HEK293 (cell line): Measurements from ENCODE around the gene TKT.

ENCODE experiments used
- CTCF ChIP-seq: fragments of 450-650 bp; formaldehyde crosslinking; IDR thresholded peaks from 2 replicates; pipeline ENCODE4 v1.5.1; 2016; ENCODE audit warnings: missing biosample characterization, missing genetic modification characterization
- HOXC10 ChIP-seq: sonication (generic); formaldehyde crosslinking; IDR thresholded peaks from 2 replicates; pipeline ENCODE4 v1.8.1; 2023; ENCODE audit warnings: mild to moderate bottlenecking, missing genetic modification reagents
- PATZ1 ChIP-seq: fragments of 450-650 bp; formaldehyde crosslinking; IDR thresholded peaks from 2 replicates; pipeline ENCODE4 v1.5.1; 2016; ENCODE audit warnings: missing biosample characterization, missing genetic modification characterization
- ZFP3 ChIP-seq: fragments of 450-650 bp; formaldehyde crosslinking; IDR thresholded peaks from 2 replicates; pipeline ENCODE4 v1.5.1; 2016; ENCODE audit warnings: low read depth, missing biosample characterization, missing genetic modification characterization
- ZNF175 ChIP-seq: fragments of 450-650 bp; formaldehyde crosslinking; IDR thresholded peaks from 2 replicates; pipeline ENCODE4 v1.5.1; 2016; ENCODE audit warnings: missing biosample characterization, missing genetic modification characterization
- ZNF2 ChIP-seq: fragments of 450-650 bp; formaldehyde crosslinking; IDR thresholded peaks from 2 replicates; pipeline ENCODE4 v1.5.1; 2016; ENCODE audit warnings: missing biosample characterization, missing genetic modification characterization
- ZNF223 ChIP-seq: fragments of 450-650 bp; formaldehyde crosslinking; IDR thresholded peaks from 2 replicates; pipeline ENCODE4 v1.5.1; 2016; ENCODE audit warnings: missing biosample characterization, missing genetic modification characterization
- ZNF239 ChIP-seq: fragments of 450-650 bp; formaldehyde crosslinking; IDR thresholded peaks from 2 replicates; pipeline ENCODE4 v1.5.1; 2016; ENCODE audit warnings: missing biosample characterization, missing genetic modification characterization
- ZNF530 ChIP-seq: fragments of 450-650 bp; formaldehyde crosslinking; IDR thresholded peaks from 2 replicates; pipeline ENCODE4 v1.5.1; 2016; ENCODE audit warnings: low read depth, missing biosample characterization, missing genetic modification characterization
- ZNF654 ChIP-seq: fragments of 450-650 bp; formaldehyde crosslinking; IDR thresholded peaks from 2 replicates; pipeline ENCODE4 v1.5.1; 2016; ENCODE audit warnings: low read depth, missing biosample characterization, missing genetic modification characterization
- TF ChIP-seq, protein P1 (sequence below): fragments of 450-650 bp; formaldehyde crosslinking; IDR thresholded peaks from 2 replicates; pipeline ENCODE4 v1.5.1; 2016; ENCODE audit warnings: missing biosample characterization, missing genetic modification characterization

GRCh38 chr3:53236112-53236841 lies 19.5 kb downstream of the TKT start:
- no peak for TF ChIP-seq CTCF (tag by site-specific recombination)
- no peak for TF ChIP-seq ZFP3 (tag by site-specific recombination)
- no peak for TF ChIP-seq ZNF175 (tag by site-specific recombination)
- no peak for TF ChIP-seq ZNF654 (tag by site-specific recombination)
- TF ChIP-seq, protein P1, sequence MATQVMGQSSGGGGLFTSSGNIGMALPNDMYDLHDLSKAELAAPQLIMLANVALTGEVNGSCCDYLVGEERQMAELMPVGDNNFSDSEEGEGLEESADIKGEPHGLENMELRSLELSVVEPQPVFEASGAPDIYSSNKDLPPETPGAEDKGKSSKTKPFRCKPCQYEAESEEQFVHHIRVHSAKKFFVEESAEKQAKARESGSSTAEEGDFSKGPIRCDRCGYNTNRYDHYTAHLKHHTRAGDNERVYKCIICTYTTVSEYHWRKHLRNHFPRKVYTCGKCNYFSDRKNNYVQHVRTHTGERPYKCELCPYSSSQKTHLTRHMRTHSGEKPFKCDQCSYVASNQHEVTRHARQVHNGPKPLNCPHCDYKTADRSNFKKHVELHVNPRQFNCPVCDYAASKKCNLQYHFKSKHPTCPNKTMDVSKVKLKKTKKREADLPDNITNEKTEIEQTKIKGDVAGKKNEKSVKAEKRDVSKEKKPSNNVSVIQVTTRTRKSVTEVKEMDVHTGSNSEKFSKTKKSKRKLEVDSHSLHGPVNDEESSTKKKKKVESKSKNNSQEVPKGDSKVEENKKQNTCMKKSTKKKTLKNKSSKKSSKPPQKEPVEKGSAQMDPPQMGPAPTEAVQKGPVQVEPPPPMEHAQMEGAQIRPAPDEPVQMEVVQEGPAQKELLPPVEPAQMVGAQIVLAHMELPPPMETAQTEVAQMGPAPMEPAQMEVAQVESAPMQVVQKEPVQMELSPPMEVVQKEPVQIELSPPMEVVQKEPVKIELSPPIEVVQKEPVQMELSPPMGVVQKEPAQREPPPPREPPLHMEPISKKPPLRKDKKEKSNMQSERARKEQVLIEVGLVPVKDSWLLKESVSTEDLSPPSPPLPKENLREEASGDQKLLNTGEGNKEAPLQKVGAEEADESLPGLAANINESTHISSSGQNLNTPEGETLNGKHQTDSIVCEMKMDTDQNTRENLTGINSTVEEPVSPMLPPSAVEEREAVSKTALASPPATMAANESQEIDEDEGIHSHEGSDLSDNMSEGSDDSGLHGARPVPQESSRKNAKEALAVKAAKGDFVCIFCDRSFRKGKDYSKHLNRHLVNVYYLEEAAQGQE (tag by site-specific recombination) = no peak
- TF ChIP-seq PATZ1 (tag by site-specific recombination) = no peak; the same call in 1 of the 2 replicates
- TF ChIP-seq ZNF530 (tag by site-specific recombination) = no peak
- TF ChIP-seq HOXC10 (CRISPR knock-in tag) = no peak
- TF ChIP-seq ZNF239 (tag by site-specific recombination) = no peak
- TF ChIP-seq ZNF2 = no peak
- no peak for TF ChIP-seq ZNF223 (tag by site-specific recombination)
